Gastroesophageal sphincter (tissue), 4 donors: ENCODE measurements around the gene C3orf70. TPM values are rescaled to one million over a fixed set of nuclear protein-coding genes. Genes with fewer than 3 reads are reported as not detected.
A peak's percentile ranks its signal among the peaks of the same experiment; 100 is the strongest.

Experiments
- ATAC-seq: fragments of 150-250 bp; one replicate; pipeline ENCODE4 v1.9.1; 2016; ENCODE audit warnings: mild to moderate bottlenecking, moderate library complexity
- H3K27ac ChIP-seq, 4 donors: fragments of 200-600 bp; sonication (generic) in 3 of 4; 1 replicate in 3 of 4; 2 replicates in 1 of 4; pipeline ENCODE4 v1.5.1; 2016 to 2019
- H3K27me3 ChIP-seq: fragments of 200-600 bp; sonication (generic); one replicate; pipeline ENCODE4 v1.5.1; 2019
- H3K36me3 ChIP-seq, 2 donors: fragments of 200-600 bp; sonication (generic); one replicate each; pipeline ENCODE4 v1.5.1; 2019; ENCODE audit warnings: control low read depth in 1 of 2
- H3K4me1 ChIP-seq, 3 donors: fragments of 200-600 bp; sonication (generic); 1 replicate in 2 of 3; 2 replicates in 1 of 3; pipeline ENCODE4 v1.5.1; 2016 to 2019; ENCODE audit warnings: control low read depth in 2 of 3
- H3K4me3 ChIP-seq, 2 donors: fragments of 200-600 bp; sonication (generic); one replicate each; pipeline ENCODE4 v1.5.1; 2019; ENCODE audit warnings: mild to moderate bottlenecking in 1 of 2, moderate library complexity in 1 of 2
- H3K9me3 ChIP-seq, 3 donors: fragments of 200-600 bp; sonication (generic); one replicate each; pipeline ENCODE4 v1.5.1; 2017 to 2019; ENCODE audit warnings: control low read depth in 2 of 3
- EP300 ChIP-seq: sonication (generic); formaldehyde crosslinking; IDR thresholded peaks from one replicate; pipeline ENCODE4 v1.6.1; 2017; ENCODE audit warnings: antibody characterized with exemption, mild to moderate bottlenecking
- POLR2A ChIP-seq, 2 donors: fragments of 450-650 bp; IDR thresholded peaks; one replicate each; pipeline ENCODE4 v1.6.1; 2017; ENCODE audit warnings: antibody characterized with exemption in 2 of 2, mild to moderate bottlenecking in 2 of 2, moderate library complexity in 1 of 2
- POLR2AphosphoS5 ChIP-seq: sonication (generic); formaldehyde crosslinking; IDR thresholded peaks from one replicate; pipeline ENCODE4 v1.6.1; 2017; ENCODE audit warnings: antibody characterized with exemption
- WGBS, 2 donors: methylation state at CpG; one replicate each; pipeline ENCODE4 v1.1.5; 2018; ENCODE audit warnings: low coverage in 1 of 2; 5-methylcytosine and 5-hydroxymethylcytosine counted together
- total RNA-seq, 4 donors: library from RNA; depleted of rRNA; stranded (reverse); fragments of >200 nt; gene quantifications; one replicate each; pipeline ENCODE4 v1.1.0, GENCODE V29; 2016
- TF ChIP-seq, protein P1 (sequence below), 4 experiments: fragments of 200-600 bp in 2 of 4; fragments of 450-650 bp in 2 of 4; sonication (generic) in 1 of 4; IDR thresholded peaks; one replicate each; pipeline ENCODE4 v1.5.1; 2017 to 2019; ENCODE audit warnings: antibody characterized with exemption in 4 of 4, mild to moderate bottlenecking in 2 of 4, moderate library complexity in 2 of 4

Gene C3orf70
- total RNA-seq, 4 donors from 2014 or later = 21.0 to 61.1 (median 36.1) TPM

DNA sequence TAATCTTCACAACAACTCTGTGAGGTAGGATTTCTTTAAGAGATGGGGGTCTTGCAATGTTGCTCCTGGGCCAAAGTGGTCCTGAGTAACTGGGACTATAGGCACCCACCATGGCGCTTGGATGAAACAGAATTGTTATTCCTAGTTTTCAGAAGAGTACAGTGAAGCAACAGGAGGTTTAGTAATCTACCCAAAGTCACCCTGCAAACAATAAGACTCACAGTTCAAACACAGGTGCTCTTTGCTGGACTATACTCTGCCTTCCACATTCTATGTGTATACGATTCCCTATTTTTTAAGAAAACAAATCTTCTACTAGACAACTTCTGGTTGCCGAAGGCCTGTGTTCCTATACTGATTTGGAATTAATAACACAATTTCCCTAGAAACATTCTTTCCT is 8.1 kb downstream of the C3orf70 start:
- Histone ChIP-seq H3K4me3 (no peak overlapping the region), H3K9me3 (no peaks in the 10 kb centered on the region), H3K27me3 (no peaks in the 10 kb centered on the region), H3K36me3 (no peaks in the 10 kb centered on the region), H3K27ac (peak overlapping the region in 3 of 4 donors; percentile 29 to 57 (median 50)), H3K4me1 (peaks cover 0 to 69% (median 0%) of the 10 kb centered on the region in 3 donors)
- ATAC-seq = no peak
- WGBS, 2 donors = 52 to 66% methylated on average over 2 to 3 of the region's 3 CpGs
- TF ChIP-seq EP300 (no peak), POLR2A (IDR thresholded peaks at IDR 0.05) (no peak), POLR2AphosphoS5 (no peak)
- TF ChIP-seq, protein P1, sequence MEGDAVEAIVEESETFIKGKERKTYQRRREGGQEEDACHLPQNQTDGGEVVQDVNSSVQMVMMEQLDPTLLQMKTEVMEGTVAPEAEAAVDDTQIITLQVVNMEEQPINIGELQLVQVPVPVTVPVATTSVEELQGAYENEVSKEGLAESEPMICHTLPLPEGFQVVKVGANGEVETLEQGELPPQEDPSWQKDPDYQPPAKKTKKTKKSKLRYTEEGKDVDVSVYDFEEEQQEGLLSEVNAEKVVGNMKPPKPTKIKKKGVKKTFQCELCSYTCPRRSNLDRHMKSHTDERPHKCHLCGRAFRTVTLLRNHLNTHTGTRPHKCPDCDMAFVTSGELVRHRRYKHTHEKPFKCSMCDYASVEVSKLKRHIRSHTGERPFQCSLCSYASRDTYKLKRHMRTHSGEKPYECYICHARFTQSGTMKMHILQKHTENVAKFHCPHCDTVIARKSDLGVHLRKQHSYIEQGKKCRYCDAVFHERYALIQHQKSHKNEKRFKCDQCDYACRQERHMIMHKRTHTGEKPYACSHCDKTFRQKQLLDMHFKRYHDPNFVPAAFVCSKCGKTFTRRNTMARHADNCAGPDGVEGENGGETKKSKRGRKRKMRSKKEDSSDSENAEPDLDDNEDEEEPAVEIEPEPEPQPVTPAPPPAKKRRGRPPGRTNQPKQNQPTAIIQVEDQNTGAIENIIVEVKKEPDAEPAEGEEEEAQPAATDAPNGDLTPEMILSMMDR (IDR thresholded peaks at IDR 0.05) = no peak

DNA sequence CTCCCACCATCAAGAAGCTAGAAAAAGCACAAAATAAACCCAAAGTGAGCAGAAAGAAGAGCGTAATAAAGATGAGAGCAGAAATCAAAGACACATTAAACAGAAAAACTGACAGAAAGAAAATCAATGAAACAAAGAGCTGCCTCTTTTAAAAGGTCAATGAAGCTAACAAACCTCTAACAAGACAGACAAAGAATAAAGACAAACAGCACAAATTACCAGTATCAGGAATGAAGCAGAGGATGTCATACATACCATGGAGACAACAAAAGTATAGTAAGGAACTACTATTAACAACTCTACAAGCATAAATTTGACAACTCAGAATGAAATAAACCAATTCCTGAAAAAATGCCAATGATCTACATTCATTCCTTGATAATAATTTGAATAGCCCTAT is 15.0 kb downstream of the C3orf70 start:
- H3K36me3 ChIP-seq = no peaks in the 10 kb centered on the region
- ATAC-seq = no peak
- H3K9me3 ChIP-seq = no peaks in the 10 kb centered on the region
- WGBS, 2 donors = 88 to 100% methylated on average over 1 of the region's 1 CpG
- no peak overlapping the region for H3K27ac ChIP-seq
- H3K4me1 ChIP-seq = peaks cover 0 to 23% (median 5%) of the 10 kb centered on the region in 3 donors
- no peak for TF ChIP-seq EP300
- TF ChIP-seq, protein P1 (IDR thresholded peaks at IDR 0.05) = no peak
- TF ChIP-seq POLR2A (IDR thresholded peaks at IDR 0.05) = no peak
- TF ChIP-seq POLR2AphosphoS5 = no peak
- no peaks in the 10 kb centered on the region for H3K27me3 ChIP-seq
- H3K4me3 ChIP-seq = no peak overlapping the region

DNA sequence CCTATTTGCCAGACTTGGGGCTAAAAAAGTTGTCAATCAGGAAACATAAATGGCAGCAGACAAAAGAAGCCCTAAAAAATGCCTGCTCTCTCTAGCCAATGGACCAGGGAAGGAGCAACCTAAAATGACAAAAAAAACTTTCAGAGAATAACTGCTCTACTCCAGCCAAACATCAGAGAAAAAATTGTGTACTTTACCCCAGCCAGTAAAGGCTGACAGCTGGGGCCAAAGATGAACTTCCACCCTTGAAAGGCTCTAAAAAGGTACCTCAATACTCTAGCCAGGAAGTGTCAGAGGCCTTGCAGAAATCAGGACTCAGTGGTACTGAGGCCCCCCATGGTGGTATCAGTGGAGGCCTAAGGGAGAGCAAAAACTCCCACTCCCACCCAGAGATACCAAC is 18.4 kb downstream of the C3orf70 start:
- H3K27ac ChIP-seq = no peak overlapping the region
- peaks cover 0 to 39% (median 7%) of the 10 kb centered on the region in 3 donors for H3K4me1 ChIP-seq
- H3K9me3 ChIP-seq = no peaks in the 10 kb centered on the region
- no peak for ATAC-seq
- TF ChIP-seq POLR2AphosphoS5 (no peak), POLR2A (IDR thresholded peaks at IDR 0.05) (no peak), EP300 (no peak)
- TF ChIP-seq, protein P1 (IDR thresholded peaks at IDR 0.05) = no peak
- no peaks in the 10 kb centered on the region for H3K36me3 ChIP-seq
- no peak overlapping the region for H3K4me3 ChIP-seq
- no peaks in the 10 kb centered on the region for H3K27me3 ChIP-seq

DNA sequence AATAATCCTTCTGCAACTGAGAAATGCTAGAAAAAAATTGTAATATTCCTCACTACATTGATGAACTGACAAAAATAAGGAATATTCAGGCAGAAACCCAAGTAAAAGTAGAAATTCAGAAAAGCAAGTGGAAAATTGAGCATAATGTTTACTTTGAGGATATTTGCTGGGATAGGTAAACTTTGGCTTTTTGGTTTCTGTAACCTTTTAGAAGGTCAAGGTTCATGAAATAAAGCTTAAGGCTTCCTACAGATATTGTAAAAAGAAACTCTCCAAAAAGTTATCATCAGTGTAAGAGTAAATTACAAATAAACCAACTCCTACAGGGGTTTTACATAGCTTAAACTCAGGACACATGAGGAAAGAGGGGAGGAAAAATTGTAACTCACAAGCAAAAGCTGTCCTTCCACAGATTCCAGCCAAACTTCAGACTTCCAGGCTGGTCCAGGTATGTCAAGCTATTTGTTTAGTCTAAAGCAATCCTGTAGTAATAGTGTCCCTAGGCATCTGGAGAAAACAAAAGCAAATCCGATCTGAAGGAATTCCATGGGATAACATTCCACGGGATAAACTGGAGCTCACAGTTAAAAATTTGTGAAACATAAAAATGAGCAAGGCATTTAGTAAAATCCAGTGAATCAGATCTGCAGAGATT is 21.1 kb downstream of the C3orf70 start:
- H3K27ac ChIP-seq = no peak overlapping the region
- 32 to 50% methylated on average over 2 of the region's 2 CpGs for WGBS, 2 donors
- H3K27me3 ChIP-seq = no peaks in the 10 kb centered on the region
- no peak overlapping the region for H3K4me3 ChIP-seq
- ATAC-seq = no peak
- no peaks in the 10 kb centered on the region for H3K9me3 ChIP-seq
- TF ChIP-seq EP300 (no peak), POLR2A (IDR thresholded peaks at IDR 0.05) (no peak), POLR2AphosphoS5 (no peak)
- TF ChIP-seq, protein P1 (IDR thresholded peaks at IDR 0.05) = no peak
- H3K4me1 ChIP-seq = peaks cover 0 to 36% (median 7%) of the 10 kb centered on the region in 3 donors
- no peaks in the 10 kb centered on the region for H3K36me3 ChIP-seq

DNA sequence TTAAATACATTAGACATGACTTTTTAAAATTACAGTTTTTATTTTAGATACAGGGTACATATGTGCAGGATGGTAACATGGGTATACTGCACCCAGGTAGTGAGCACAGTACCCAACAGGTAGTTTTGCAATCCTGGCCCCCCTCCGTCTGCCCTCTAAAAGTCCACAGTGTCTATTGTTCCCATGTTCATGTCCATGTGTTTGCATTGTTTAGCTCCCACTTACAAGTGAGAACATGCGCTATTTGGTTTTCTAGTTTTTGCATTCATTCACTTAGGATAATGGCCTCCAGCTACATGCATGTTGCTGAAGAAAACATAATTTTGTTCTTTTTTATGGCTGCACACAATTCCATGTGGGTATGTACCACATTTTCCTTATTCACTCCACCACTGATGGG is 23.8 kb downstream of the C3orf70 start:
- Histone ChIP-seq H3K4me1 (peaks cover 0 to 24% (median 2%) of the 10 kb centered on the region in 3 donors), H3K27ac (no peak overlapping the region), H3K27me3 (no peaks in the 10 kb centered on the region), H3K36me3 (no peaks in the 10 kb centered on the region), H3K4me3 (no peak overlapping the region), H3K9me3 (no peaks in the 10 kb centered on the region)
- no peak for TF ChIP-seq EP300
- TF ChIP-seq, protein P1 (IDR thresholded peaks at IDR 0.05) = no peak
- TF ChIP-seq POLR2A (IDR thresholded peaks at IDR 0.05) = no peak
- no peak for TF ChIP-seq POLR2AphosphoS5
- ATAC-seq = no peak
- WGBS, 2 donors = 91 to 92% methylated on average over 2 of the region's 2 CpGs
